ENCODE data around the gene ZNF766.
A peak's percentile ranks its signal among the peaks of the same experiment; 100 is the strongest.

The ZNF766 gene

GRCh38 chr19:52269338-52270261 lies at the start of gene ZNF766:
TSS of gene ZNF766 (plus strand) at chr19:52269587. CDS start at chr19:52269614, 27 bp downstream.
- no peaks in the 10 kb centered on the region for H3K9me3 ChIP-seq (ENCODE audit: control insufficient read depth, low read length)
- H3K9ac ChIP-seq (ENCODE audit: low read length), result peak within 1 kb of the TSS; percentile 99
- DNase-seq (ENCODE audit: low read depth), result peak; percentile 98
- H3K36me3 ChIP-seq (ENCODE audit: control insufficient read depth, insufficient read depth, low read length, severe bottlenecking), result peaks cover 8% of the 10 kb centered on the region
- H3K4me3 ChIP-seq (ENCODE audit: low read length), result peak within 1 kb of the TSS; percentile 98
- H3K4me1 ChIP-seq (ENCODE audit: control insufficient read depth, insufficient read depth, low read length), result peaks cover 14% of the 10 kb centered on the region
- H3K27me3 ChIP-seq (replicated peaks; ENCODE audit: control insufficient read depth, insufficient read depth, low read length), result no peaks in the 10 kb centered on the region

- Histone ChIP-seq H3K4me1 (ENCODE audit: control insufficient read depth, insufficient read depth, low read length) (peaks cover 12% of the 10 kb centered on the region), H3K9me3 (ENCODE audit: control insufficient read depth, low read length) (no peaks in the 10 kb centered on the region), H3K36me3 (ENCODE audit: control insufficient read depth, insufficient read depth, low read length, severe bottlenecking) (peaks cover 100% of the 10 kb centered on the region), H3K9ac (ENCODE audit: low read length) (no peak overlapping the region), H3K4me3 (ENCODE audit: low read length) (no peak overlapping the region), H3K27me3 (replicated peaks; ENCODE audit: control insufficient read depth, insufficient read depth, low read length) (no peaks in the 10 kb centered on the region)
- no peak for DNase-seq (ENCODE audit: low read depth)
These were observed 49.8 kb upstream of the ZNF766 start for GRCh38 chr19:52219611-52220010.

- Histone ChIP-seq H3K9ac (ENCODE audit: low read length) (no peak overlapping the region), H3K36me3 (ENCODE audit: control insufficient read depth, insufficient read depth, low read length, severe bottlenecking) (peaks cover 98% of the 10 kb centered on the region), H3K9me3 (ENCODE audit: control insufficient read depth, low read length) (no peaks in the 10 kb centered on the region), H3K4me1 (ENCODE audit: control insufficient read depth, insufficient read depth, low read length) (peaks cover 12% of the 10 kb centered on the region), H3K4me3 (ENCODE audit: low read length) (no peak overlapping the region), H3K27me3 (replicated peaks; ENCODE audit: control insufficient read depth, insufficient read depth, low read length) (no peaks in the 10 kb centered on the region)
- no peak for DNase-seq (ENCODE audit: low read depth)
These were observed 48.4 kb upstream of the ZNF766 start for GRCh38 chr19:52221031-52221430.

DNA sequence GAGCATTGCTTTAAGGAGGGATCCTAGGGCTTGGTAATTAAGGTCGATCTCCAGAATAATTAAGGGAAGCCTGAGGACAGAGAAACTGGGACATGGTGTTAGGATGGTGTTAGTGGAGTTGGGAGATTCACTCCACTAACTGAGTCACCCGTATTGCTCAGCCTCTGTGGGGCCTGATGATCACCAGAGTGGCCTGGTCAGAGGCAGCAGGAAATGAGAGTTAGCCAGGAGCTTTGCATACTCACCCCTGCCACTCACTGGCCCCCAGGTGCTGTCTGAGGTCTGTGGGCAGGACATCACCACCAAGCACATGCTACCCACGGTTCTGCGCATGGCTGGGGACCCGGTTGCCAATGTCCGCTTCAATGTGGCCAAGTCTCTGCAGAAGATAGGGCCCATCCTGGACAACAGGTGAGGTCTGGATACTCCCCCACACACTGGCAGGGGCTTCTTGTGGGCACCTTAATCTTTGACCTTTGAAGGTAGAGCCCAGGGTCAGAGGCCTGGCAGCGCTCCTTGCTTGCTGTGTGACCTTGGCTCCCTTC lies 47.5 kb upstream of the ZNF766 start:
- Histone ChIP-seq H3K4me1 (ENCODE audit: control insufficient read depth, insufficient read depth, low read length) (peaks cover 12% of the 10 kb centered on the region), H3K9ac (ENCODE audit: low read length) (no peak overlapping the region), H3K9me3 (ENCODE audit: control insufficient read depth, low read length) (no peaks in the 10 kb centered on the region), H3K27me3 (replicated peaks; ENCODE audit: control insufficient read depth, insufficient read depth, low read length) (no peaks in the 10 kb centered on the region), H3K36me3 (ENCODE audit: control insufficient read depth, insufficient read depth, low read length, severe bottlenecking) (peaks cover 98% of the 10 kb centered on the region), H3K4me3 (ENCODE audit: low read length) (no peak overlapping the region)
- DNase-seq (ENCODE audit: low read depth), result no peak

GRCh38 chr19:52224211-52224610 lies 45.2 kb upstream of the ZNF766 start:
- no peak overlapping the region for H3K9ac ChIP-seq (ENCODE audit: low read length)
- no peaks in the 10 kb centered on the region for H3K9me3 ChIP-seq (ENCODE audit: control insufficient read depth, low read length)
- H3K4me1 ChIP-seq (ENCODE audit: control insufficient read depth, insufficient read depth, low read length), result peaks cover 4% of the 10 kb centered on the region
- no peak for DNase-seq (ENCODE audit: low read depth)
- H3K27me3 ChIP-seq (replicated peaks; ENCODE audit: control insufficient read depth, insufficient read depth, low read length), result no peaks in the 10 kb centered on the region
- no peak overlapping the region for H3K4me3 ChIP-seq (ENCODE audit: low read length)
- H3K36me3 ChIP-seq (ENCODE audit: control insufficient read depth, insufficient read depth, low read length, severe bottlenecking), result peaks cover 95% of the 10 kb centered on the region

GRCh38 chr19:52226652-52227051 lies 42.7 kb upstream of the ZNF766 start:
- Histone ChIP-seq H3K9ac (ENCODE audit: low read length) (no peak overlapping the region), H3K9me3 (ENCODE audit: control insufficient read depth, low read length) (no peaks in the 10 kb centered on the region), H3K4me1 (ENCODE audit: control insufficient read depth, insufficient read depth, low read length) (peaks cover 7% of the 10 kb centered on the region), H3K36me3 (ENCODE audit: control insufficient read depth, insufficient read depth, low read length, severe bottlenecking) (peaks cover 71% of the 10 kb centered on the region), H3K4me3 (ENCODE audit: low read length) (no peak overlapping the region), H3K27me3 (replicated peaks; ENCODE audit: control insufficient read depth, insufficient read depth, low read length) (no peaks in the 10 kb centered on the region)
- DNase-seq (ENCODE audit: low read depth), result no peak

- Histone ChIP-seq H3K4me3 (ENCODE audit: low read length) (no peak overlapping the region), H3K4me1 (ENCODE audit: control insufficient read depth, insufficient read depth, low read length) (peaks cover 7% of the 10 kb centered on the region), H3K9me3 (ENCODE audit: control insufficient read depth, low read length) (no peaks in the 10 kb centered on the region), H3K36me3 (ENCODE audit: control insufficient read depth, insufficient read depth, low read length, severe bottlenecking) (peaks cover 64% of the 10 kb centered on the region), H3K27me3 (replicated peaks; ENCODE audit: control insufficient read depth, insufficient read depth, low read length) (no peaks in the 10 kb centered on the region), H3K9ac (ENCODE audit: low read length) (no peak overlapping the region)
- no peak for DNase-seq (ENCODE audit: low read depth)
These were observed 42.0 kb upstream of the ZNF766 start for GRCh38 chr19:52227196-52227940.

DNA sequence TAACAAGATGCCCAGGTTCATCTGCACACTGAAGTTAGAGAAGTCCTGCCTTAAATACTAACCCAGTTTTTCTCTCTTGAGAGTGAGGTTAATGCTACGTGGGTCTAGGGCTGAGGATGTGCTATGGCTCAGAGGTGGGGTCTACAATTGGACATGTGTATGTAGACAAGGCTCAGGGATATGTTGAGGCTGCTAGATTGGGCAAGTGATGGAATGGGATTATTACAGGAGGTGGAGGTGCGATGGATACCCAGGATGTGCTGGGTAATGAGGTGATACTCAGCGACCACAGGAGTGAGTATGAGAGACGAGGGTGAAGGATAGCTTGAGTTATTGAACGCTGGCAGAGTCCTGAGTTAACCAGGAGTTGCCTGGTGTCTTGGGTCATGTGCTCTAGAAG lies 41.4 kb upstream of the ZNF766 start:
- no peak for DNase-seq (ENCODE audit: low read depth)
- H3K9me3 ChIP-seq (ENCODE audit: control insufficient read depth, low read length), result no peaks in the 10 kb centered on the region
- peaks cover 58% of the 10 kb centered on the region for H3K36me3 ChIP-seq (ENCODE audit: control insufficient read depth, insufficient read depth, low read length, severe bottlenecking)

GRCh38 chr19:52229524-52229923 lies 39.9 kb upstream of the ZNF766 start:
- Histone ChIP-seq H3K27me3 (replicated peaks; ENCODE audit: control insufficient read depth, insufficient read depth, low read length) (no peaks in the 10 kb centered on the region), H3K36me3 (ENCODE audit: control insufficient read depth, insufficient read depth, low read length, severe bottlenecking) (peaks cover 42% of the 10 kb centered on the region), H3K4me1 (ENCODE audit: control insufficient read depth, insufficient read depth, low read length) (peaks cover 7% of the 10 kb centered on the region)

More for the DNA sequence above, 41.4 kb upstream of the ZNF766 start:
- H3K27me3 ChIP-seq (replicated peaks; ENCODE audit: control insufficient read depth, insufficient read depth, low read length), result no peaks in the 10 kb centered on the region
- H3K4me3 ChIP-seq (ENCODE audit: low read length), result no peak overlapping the region
- peaks cover 7% of the 10 kb centered on the region for H3K4me1 ChIP-seq (ENCODE audit: control insufficient read depth, insufficient read depth, low read length)
- H3K9ac ChIP-seq (ENCODE audit: low read length), result no peak overlapping the region

GRCh38 chr19:52230685-52231084 lies 38.7 kb upstream of the ZNF766 start:
- peaks cover 7% of the 10 kb centered on the region for H3K4me1 ChIP-seq (ENCODE audit: control insufficient read depth, insufficient read depth, low read length)
- H3K9ac ChIP-seq (ENCODE audit: low read length), result no peak overlapping the region
- H3K9me3 ChIP-seq (ENCODE audit: control insufficient read depth, low read length), result no peaks in the 10 kb centered on the region
- no peak for DNase-seq (ENCODE audit: low read depth)
- no peaks in the 10 kb centered on the region for H3K27me3 ChIP-seq (replicated peaks; ENCODE audit: control insufficient read depth, insufficient read depth, low read length)
- peaks cover 33% of the 10 kb centered on the region for H3K36me3 ChIP-seq (ENCODE audit: control insufficient read depth, insufficient read depth, low read length, severe bottlenecking)
- no peak overlapping the region for H3K4me3 ChIP-seq (ENCODE audit: low read length)

More at GRCh38 chr19:52229524-52229923, 39.9 kb upstream of the ZNF766 start:
- Histone ChIP-seq H3K4me3 (ENCODE audit: low read length) (no peak overlapping the region), H3K9me3 (ENCODE audit: control insufficient read depth, low read length) (no peaks in the 10 kb centered on the region), H3K9ac (ENCODE audit: low read length) (no peak overlapping the region)
- DNase-seq (ENCODE audit: low read depth), result no peak

Measured in adipocyte (in vitro differentiated cells).